ENCODE data around the gene FAF1. TPM values are rescaled to one million over a fixed set of nuclear protein-coding genes. Genes with fewer than 3 reads are reported as not detected.

Gene FAF1
- polyA plus RNA-seq, 2 donors, result 18.4 to 32.1 TPM

- Histone ChIP-seq H3K27me3 (ENCODE audit: control insufficient read depth in 1 of 2, insufficient read depth in 2 of 2, low read length in 2 of 2) (no peaks in the 10 kb centered on the region), H3K4me3 (ENCODE audit: low read depth in 1 of 2, low read length in 2 of 2) (no peak overlapping the region), H3K27ac (ENCODE audit: low read depth in 2 of 2, low read length in 1 of 2) (no peak overlapping the region), H3K9me3 (ENCODE audit: control insufficient read depth in 2 of 2, insufficient read depth in 1 of 2, low read depth in 1 of 2, low read length in 1 of 2) (no peaks in the 10 kb centered on the region), H3K36me3 (ENCODE audit: control insufficient read depth in 2 of 2, insufficient read depth in 2 of 2, low read length in 1 of 2) (peaks cover 3 to 4% of the 10 kb centered on the region in 2 donors), H3K4me1 (ENCODE audit: control insufficient read depth in 2 of 2, insufficient read depth in 2 of 2, low read length in 1 of 2) (no peaks in the 10 kb centered on the region)
- WGBS, 2 donors, result 80 to 87% methylated on average over 1 of the region's 1 CpG
Measured at GRCh38 chr1:50564417-50564816, 395.6 kb downstream of the FAF1 start.

GRCh38 chr1:50562106-50562505 is 398.0 kb downstream of the FAF1 start:
- no peaks in the 10 kb centered on the region for H3K4me1 ChIP-seq (ENCODE audit: control insufficient read depth in 2 of 2, insufficient read depth in 2 of 2, low read length in 1 of 2)
- 96 to 100% methylated on average over 1 of the region's 1 CpG for WGBS, 2 donors
- H3K36me3 ChIP-seq (ENCODE audit: control insufficient read depth in 2 of 2, insufficient read depth in 2 of 2, low read length in 1 of 2), result peaks cover 3 to 4% of the 10 kb centered on the region in 2 donors
- no peak overlapping the region for H3K4me3 ChIP-seq (ENCODE audit: low read depth in 1 of 2, low read length in 2 of 2)
- H3K9me3 ChIP-seq (ENCODE audit: control insufficient read depth in 2 of 2, insufficient read depth in 1 of 2, low read depth in 1 of 2, low read length in 1 of 2), result no peaks in the 10 kb centered on the region
- H3K27me3 ChIP-seq (ENCODE audit: control insufficient read depth in 1 of 2, insufficient read depth in 2 of 2, low read length in 2 of 2), result no peaks in the 10 kb centered on the region
- H3K27ac ChIP-seq (ENCODE audit: low read depth in 2 of 2, low read length in 1 of 2), result no peak overlapping the region

GRCh38 chr1:50559421-50559820 is 400.6 kb downstream of the FAF1 start:
- H3K4me3 ChIP-seq (ENCODE audit: low read depth in 1 of 2, low read length in 2 of 2), result no peak overlapping the region
- H3K4me1 ChIP-seq (ENCODE audit: control insufficient read depth in 2 of 2, insufficient read depth in 2 of 2, low read length in 1 of 2), result no peaks in the 10 kb centered on the region
- peaks cover 3 to 4% of the 10 kb centered on the region in 2 donors for H3K36me3 ChIP-seq (ENCODE audit: control insufficient read depth in 2 of 2, insufficient read depth in 2 of 2, low read length in 1 of 2)
- H3K27me3 ChIP-seq (ENCODE audit: control insufficient read depth in 1 of 2, insufficient read depth in 2 of 2, low read length in 2 of 2), result no peaks in the 10 kb centered on the region
- H3K9me3 ChIP-seq (ENCODE audit: control insufficient read depth in 2 of 2, insufficient read depth in 1 of 2, low read depth in 1 of 2, low read length in 1 of 2), result no peaks in the 10 kb centered on the region
- no peak overlapping the region for H3K27ac ChIP-seq (ENCODE audit: low read depth in 2 of 2, low read length in 1 of 2)
- 95 to 98% methylated on average over 3 of the region's 3 CpGs for WGBS, 2 donors

GRCh38 chr1:50553921-50554320 is 406.1 kb downstream of the FAF1 start:
- no peaks in the 10 kb centered on the region for H3K9me3 ChIP-seq (ENCODE audit: control insufficient read depth in 2 of 2, insufficient read depth in 1 of 2, low read depth in 1 of 2, low read length in 1 of 2)
- no peak overlapping the region for H3K27ac ChIP-seq (ENCODE audit: low read depth in 2 of 2, low read length in 1 of 2)
- WGBS, 2 donors, result 77 to 82% methylated on average over 2 of the region's 2 CpGs
- no peak overlapping the region for H3K4me3 ChIP-seq (ENCODE audit: low read depth in 1 of 2, low read length in 2 of 2)
- no peaks in the 10 kb centered on the region for H3K4me1 ChIP-seq (ENCODE audit: control insufficient read depth in 2 of 2, insufficient read depth in 2 of 2, low read length in 1 of 2)
- H3K27me3 ChIP-seq (ENCODE audit: control insufficient read depth in 1 of 2, insufficient read depth in 2 of 2, low read length in 2 of 2), result no peaks in the 10 kb centered on the region
- H3K36me3 ChIP-seq (ENCODE audit: control insufficient read depth in 2 of 2, insufficient read depth in 2 of 2, low read length in 1 of 2), result no peaks in the 10 kb centered on the region

GRCh38 chr1:50548243-50548642 is 411.8 kb downstream of the FAF1 start:
- Histone ChIP-seq H3K36me3 (ENCODE audit: control insufficient read depth in 2 of 2, insufficient read depth in 2 of 2, low read length in 1 of 2) (no peaks in the 10 kb centered on the region), H3K27me3 (ENCODE audit: control insufficient read depth in 1 of 2, insufficient read depth in 2 of 2, low read length in 2 of 2) (no peaks in the 10 kb centered on the region), H3K9me3 (ENCODE audit: control insufficient read depth in 2 of 2, insufficient read depth in 1 of 2, low read depth in 1 of 2, low read length in 1 of 2) (no peaks in the 10 kb centered on the region), H3K4me1 (ENCODE audit: control insufficient read depth in 2 of 2, insufficient read depth in 2 of 2, low read length in 1 of 2) (no peaks in the 10 kb centered on the region), H3K27ac (ENCODE audit: low read depth in 2 of 2, low read length in 1 of 2) (no peak overlapping the region), H3K4me3 (ENCODE audit: low read depth in 1 of 2, low read length in 2 of 2) (no peak overlapping the region)
- WGBS, 2 donors, result 91 to 97% methylated on average over 1 of the region's 1 CpG

GRCh38 chr1:50542362-50542761 is 417.7 kb downstream of the FAF1 start:
- no peaks in the 10 kb centered on the region for H3K27me3 ChIP-seq (ENCODE audit: control insufficient read depth in 1 of 2, insufficient read depth in 2 of 2, low read length in 2 of 2)
- no peak overlapping the region for H3K27ac ChIP-seq (ENCODE audit: low read depth in 2 of 2, low read length in 1 of 2)
- no peaks in the 10 kb centered on the region for H3K36me3 ChIP-seq (ENCODE audit: control insufficient read depth in 2 of 2, insufficient read depth in 2 of 2, low read length in 1 of 2)
- no peak overlapping the region for H3K4me3 ChIP-seq (ENCODE audit: low read depth in 1 of 2, low read length in 2 of 2)
- no peaks in the 10 kb centered on the region for H3K4me1 ChIP-seq (ENCODE audit: control insufficient read depth in 2 of 2, insufficient read depth in 2 of 2, low read length in 1 of 2)
- H3K9me3 ChIP-seq (ENCODE audit: control insufficient read depth in 2 of 2, insufficient read depth in 1 of 2, low read depth in 1 of 2, low read length in 1 of 2), result no peaks in the 10 kb centered on the region

- no peaks in the 10 kb centered on the region for H3K4me1 ChIP-seq (ENCODE audit: control insufficient read depth in 2 of 2, insufficient read depth in 2 of 2, low read length in 1 of 2)
- no peaks in the 10 kb centered on the region for H3K9me3 ChIP-seq (ENCODE audit: control insufficient read depth in 2 of 2, insufficient read depth in 1 of 2, low read depth in 1 of 2, low read length in 1 of 2)
- 74 to 82% methylated on average over 1 of the region's 1 CpG for WGBS, 2 donors
- peaks cover 0 to 3% of the 10 kb centered on the region in 2 donors for H3K36me3 ChIP-seq (ENCODE audit: control insufficient read depth in 2 of 2, insufficient read depth in 2 of 2, low read length in 1 of 2)
- H3K27me3 ChIP-seq (ENCODE audit: control insufficient read depth in 1 of 2, insufficient read depth in 2 of 2, low read length in 2 of 2), result no peaks in the 10 kb centered on the region
- no peak overlapping the region for H3K27ac ChIP-seq (ENCODE audit: low read depth in 2 of 2, low read length in 1 of 2)
- no peak overlapping the region for H3K4me3 ChIP-seq (ENCODE audit: low read depth in 1 of 2, low read length in 2 of 2)
Measured at GRCh38 chr1:50538476-50538875, 421.6 kb downstream of the FAF1 start.

GRCh38 chr1:50531601-50532000 is 428.5 kb downstream of the FAF1 start:
- 80 to 88% methylated on average over 1 of the region's 1 CpG for WGBS, 2 donors
- no peaks in the 10 kb centered on the region for H3K4me1 ChIP-seq (ENCODE audit: control insufficient read depth in 2 of 2, insufficient read depth in 2 of 2, low read length in 1 of 2)

GRCh38 chr1:50531027-50531426 is 429.0 kb downstream of the FAF1 start:
- no peaks in the 10 kb centered on the region for H3K9me3 ChIP-seq (ENCODE audit: control insufficient read depth in 2 of 2, insufficient read depth in 1 of 2, low read depth in 1 of 2, low read length in 1 of 2)
- no peaks in the 10 kb centered on the region for H3K27me3 ChIP-seq (ENCODE audit: control insufficient read depth in 1 of 2, insufficient read depth in 2 of 2, low read length in 2 of 2)
- no peak overlapping the region for H3K4me3 ChIP-seq (ENCODE audit: low read depth in 1 of 2, low read length in 2 of 2)
- H3K36me3 ChIP-seq (ENCODE audit: control insufficient read depth in 2 of 2, insufficient read depth in 2 of 2, low read length in 1 of 2), result peaks cover 3% of the 10 kb centered on the region in 2 donors
- H3K27ac ChIP-seq (ENCODE audit: low read depth in 2 of 2, low read length in 1 of 2), result no peak overlapping the region
- H3K4me1 ChIP-seq (ENCODE audit: control insufficient read depth in 2 of 2, insufficient read depth in 2 of 2, low read length in 1 of 2), result no peaks in the 10 kb centered on the region
- WGBS, 2 donors, result 76 to 84% methylated on average over 2 of the region's 2 CpGs

More at GRCh38 chr1:50531601-50532000, 428.5 kb downstream of the FAF1 start:
- no peaks in the 10 kb centered on the region for H3K27me3 ChIP-seq (ENCODE audit: control insufficient read depth in 1 of 2, insufficient read depth in 2 of 2, low read length in 2 of 2)
- no peaks in the 10 kb centered on the region for H3K9me3 ChIP-seq (ENCODE audit: control insufficient read depth in 2 of 2, insufficient read depth in 1 of 2, low read depth in 1 of 2, low read length in 1 of 2)
- H3K27ac ChIP-seq (ENCODE audit: low read depth in 2 of 2, low read length in 1 of 2), result no peak overlapping the region
- no peak overlapping the region for H3K4me3 ChIP-seq (ENCODE audit: low read depth in 1 of 2, low read length in 2 of 2)
- peaks cover 3% of the 10 kb centered on the region in 2 donors for H3K36me3 ChIP-seq (ENCODE audit: control insufficient read depth in 2 of 2, insufficient read depth in 2 of 2, low read length in 1 of 2)

GRCh38 chr1:50529510-50529909 is 430.6 kb downstream of the FAF1 start:
- Histone ChIP-seq H3K36me3 (ENCODE audit: control insufficient read depth in 2 of 2, insufficient read depth in 2 of 2, low read length in 1 of 2) (peaks cover 3% of the 10 kb centered on the region in 2 donors), H3K27ac (ENCODE audit: low read depth in 2 of 2, low read length in 1 of 2) (no peak overlapping the region), H3K4me3 (ENCODE audit: low read depth in 1 of 2, low read length in 2 of 2) (no peak overlapping the region), H3K4me1 (ENCODE audit: control insufficient read depth in 2 of 2, insufficient read depth in 2 of 2, low read length in 1 of 2) (no peaks in the 10 kb centered on the region), H3K9me3 (ENCODE audit: control insufficient read depth in 2 of 2, insufficient read depth in 1 of 2, low read depth in 1 of 2, low read length in 1 of 2) (no peaks in the 10 kb centered on the region), H3K27me3 (ENCODE audit: control insufficient read depth in 1 of 2, insufficient read depth in 2 of 2, low read length in 2 of 2) (no peaks in the 10 kb centered on the region)
